ENCODE data around the gene PHF14.

The PHF14 gene

DNA sequence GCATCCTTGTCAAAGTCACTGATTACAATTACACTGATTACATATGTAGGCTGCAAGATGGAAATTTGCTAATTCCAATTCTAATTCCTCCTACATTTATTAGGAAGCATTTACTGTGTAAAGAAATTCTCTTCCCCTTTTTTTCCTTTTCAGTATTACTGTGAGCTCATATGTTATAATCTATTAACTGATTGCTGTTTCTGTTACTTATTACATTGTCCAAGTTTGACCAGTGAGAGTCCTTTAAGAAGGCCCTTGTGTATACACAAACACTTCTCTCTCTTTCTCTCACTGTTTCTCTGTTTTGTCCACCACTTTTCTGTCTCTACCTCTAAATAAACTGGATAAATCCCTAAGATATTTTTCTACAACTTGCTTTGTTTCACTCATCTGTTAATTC, 31.5 kb downstream of the PHF14 start:
- no peak for TF ChIP-seq CTCF (IDR thresholded peaks at IDR 0.05; ENCODE audit: insufficient read depth, low read depth, low read length, missing control alignments)
- no peak overlapping the region for H3K4me3 ChIP-seq (ENCODE audit: low read length)
- no peak for DNase-seq (ENCODE audit: low read depth)

- no peak for DNase-seq (ENCODE audit: low read depth)
- TF ChIP-seq CTCF (IDR thresholded peaks at IDR 0.05; ENCODE audit: insufficient read depth, low read depth, low read length, missing control alignments): no peak
- no peak overlapping the region for H3K4me3 ChIP-seq (ENCODE audit: low read length)
Measured at GRCh38 chr7:11006291-11006690, 32.6 kb downstream of the PHF14 start.

GRCh38 chr7:11009631-11010030, 36.0 kb downstream of the PHF14 start:
- TF ChIP-seq CTCF (IDR thresholded peaks at IDR 0.05; ENCODE audit: insufficient read depth, low read depth, low read length, missing control alignments): no peak

DNA sequence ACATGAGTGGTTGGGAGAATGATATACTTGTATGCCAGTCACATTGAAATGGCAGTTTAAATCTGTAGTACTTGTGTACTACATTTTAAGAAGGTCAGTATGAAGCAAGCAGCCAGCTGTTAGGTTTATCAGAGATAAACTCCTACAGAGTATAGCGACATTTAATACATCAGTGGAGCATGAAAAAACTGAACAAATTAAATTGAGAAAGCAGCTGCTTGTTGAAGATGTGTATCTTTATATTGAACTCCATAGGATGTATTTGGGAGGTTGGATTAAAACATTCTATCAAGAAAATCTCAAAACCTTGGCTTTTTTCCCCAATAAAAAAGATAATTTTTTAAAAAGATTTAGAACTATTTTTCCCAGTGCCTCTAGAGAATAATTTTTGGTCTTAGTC, 47.8 kb downstream of the PHF14 start:
- no peak for TF ChIP-seq CTCF (IDR thresholded peaks at IDR 0.05; ENCODE audit: insufficient read depth, low read depth, low read length, missing control alignments)
- DNase-seq (ENCODE audit: low read depth): no peak
- no peak overlapping the region for H3K4me3 ChIP-seq (ENCODE audit: low read length)

More at GRCh38 chr7:11009631-11010030, 36.0 kb downstream of the PHF14 start:
- H3K4me3 ChIP-seq (ENCODE audit: low read length): no peak overlapping the region
- no peak for DNase-seq (ENCODE audit: low read depth)

DNA sequence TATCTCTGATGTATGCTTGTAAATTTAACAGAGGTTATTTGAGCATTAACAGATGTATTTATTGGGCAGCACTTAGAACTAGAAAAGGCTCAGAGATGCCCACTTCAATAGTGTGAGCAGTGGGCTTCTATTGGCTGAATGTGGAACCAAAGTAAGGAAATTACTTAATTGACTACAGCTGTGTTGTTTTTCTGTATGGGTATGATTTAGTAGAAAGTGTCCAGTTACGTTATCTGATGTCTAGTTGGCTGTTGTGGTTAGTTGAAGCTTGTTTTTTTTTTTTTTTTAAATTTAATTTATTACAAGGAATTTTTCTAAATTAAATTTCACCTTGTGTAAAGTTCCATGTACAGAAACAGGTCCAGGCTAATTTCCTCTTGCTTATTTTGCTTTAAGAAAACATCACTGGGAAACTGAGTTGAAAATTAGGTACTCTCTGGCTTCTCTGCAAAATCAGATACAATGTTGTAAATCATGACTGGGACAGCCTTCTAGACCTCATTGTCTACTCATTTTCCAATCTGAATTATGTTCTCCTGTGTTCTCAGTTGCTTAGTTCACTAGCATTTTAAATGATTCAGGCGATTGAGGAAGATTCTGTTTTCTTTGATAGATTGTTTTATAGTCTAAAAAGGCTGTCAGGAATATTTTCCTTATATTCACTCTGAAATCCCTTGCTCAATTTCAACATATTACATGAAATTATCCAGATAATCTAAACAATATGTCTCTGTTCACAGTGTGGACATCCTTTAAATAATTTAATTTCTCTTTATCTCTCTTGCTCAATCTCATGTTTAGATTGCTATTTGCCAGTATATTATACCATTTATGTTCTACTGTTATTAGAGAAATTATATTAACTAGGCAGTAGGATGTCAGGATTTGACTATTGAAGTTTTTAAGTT, 53.0 kb downstream of the PHF14 start:
- TF ChIP-seq CTCF (IDR thresholded peaks at IDR 0.05; ENCODE audit: insufficient read depth, low read depth, low read length, missing control alignments): no peak
- no peak for DNase-seq (ENCODE audit: low read depth)
- no peak overlapping the region for H3K4me3 ChIP-seq (ENCODE audit: low read length)

DNA sequence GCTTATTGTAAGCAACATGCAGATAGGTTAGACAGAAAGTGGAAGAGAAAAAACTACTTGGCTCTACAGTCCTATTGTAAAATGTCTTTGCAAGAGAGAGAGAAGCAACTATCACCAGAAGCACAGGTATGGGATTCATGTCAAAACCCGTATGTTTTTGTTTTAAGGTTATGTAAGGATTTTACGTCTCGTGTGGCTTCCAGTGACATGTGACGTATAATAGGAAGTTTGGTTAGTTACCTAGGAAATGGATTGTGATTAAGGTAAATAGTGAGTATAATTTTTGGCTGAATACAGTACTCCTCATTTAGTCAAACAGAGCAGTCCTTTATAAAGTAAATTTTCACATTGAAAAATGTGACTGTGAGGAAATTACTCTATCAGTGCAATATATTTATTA, 62.0 kb downstream of the PHF14 start:
- peak; percentile 14 for DNase-seq (ENCODE audit: low read depth)
- TF ChIP-seq CTCF (IDR thresholded peaks at IDR 0.05; ENCODE audit: insufficient read depth, low read depth, low read length, missing control alignments): no peak
- H3K4me3 ChIP-seq (ENCODE audit: low read length): no peak overlapping the region

- no peak for DNase-seq (ENCODE audit: low read depth)
- TF ChIP-seq CTCF (IDR thresholded peaks at IDR 0.05; ENCODE audit: insufficient read depth, low read depth, low read length, missing control alignments): no peak
- H3K4me3 ChIP-seq (ENCODE audit: low read length): no peak overlapping the region
Measured at GRCh38 chr7:11039974-11040373, 66.3 kb downstream of the PHF14 start.

All from epithelial cell of esophagus (primary cell).